GM12891 (cell line): Measurements from ENCODE around the gene ABCA6.

Source experiments
- DNase-seq: peaks from one replicate; pipeline ENCODE4 v3.0.0; 2011; ENCODE audit warnings: low spot score; ENCODE audit not compliant: insufficient read length
- FAIRE-seq: peaks from 2 replicates; lab custom pipeline; 2011; peaks lifted over from hg19 to GRCh38; lab: Jason Lieb, UNC
- PAX5 ChIP-seq: IDR thresholded peaks from 2 replicates; pipeline ENCODE4 v1.6.1; 2011; ENCODE audit warnings: low read length, moderate library complexity, mild to moderate bottlenecking; ENCODE audit not compliant: insufficient read depth, severe bottlenecking
- POLR2A ChIP-seq: IDR thresholded peaks from 2 replicates; pipeline ENCODE4 v1.6.1; 2011; ENCODE audit warnings: low read depth, low read length, control low read depth
- POLR2AphosphoS5 ChIP-seq: IDR thresholded peaks from 2 replicates; pipeline ENCODE4 v1.6.1; 2011; ENCODE audit warnings: low read depth, low read length, control low read depth
- POU2F2 ChIP-seq: IDR thresholded peaks from 2 replicates; pipeline ENCODE4 v1.6.1; 2011; ENCODE audit warnings: low read depth, mild to moderate bottlenecking, control low read depth, low read length, moderate library complexity
- SPI1 ChIP-seq: IDR thresholded peaks from 2 replicates; pipeline ENCODE4 v1.6.1; 2011; ENCODE audit warnings: low read depth, low read length, control low read depth
- TAF1 ChIP-seq: IDR thresholded peaks from 2 replicates; pipeline ENCODE4 v1.6.1; 2011; ENCODE audit warnings: low read depth, low read length, control low read depth

ABCA6 gene

GRCh38 chr17:69031839-69032238 is 109.9 kb downstream of the ABCA6 start:
- no peak for DNase-seq
- no peak for FAIRE-seq
- TF ChIP-seq POLR2AphosphoS5 (no peak), POLR2A (no peak), SPI1 (no peak), POU2F2 (no peak), PAX5 (no peak), TAF1 (no peak)

DNA sequence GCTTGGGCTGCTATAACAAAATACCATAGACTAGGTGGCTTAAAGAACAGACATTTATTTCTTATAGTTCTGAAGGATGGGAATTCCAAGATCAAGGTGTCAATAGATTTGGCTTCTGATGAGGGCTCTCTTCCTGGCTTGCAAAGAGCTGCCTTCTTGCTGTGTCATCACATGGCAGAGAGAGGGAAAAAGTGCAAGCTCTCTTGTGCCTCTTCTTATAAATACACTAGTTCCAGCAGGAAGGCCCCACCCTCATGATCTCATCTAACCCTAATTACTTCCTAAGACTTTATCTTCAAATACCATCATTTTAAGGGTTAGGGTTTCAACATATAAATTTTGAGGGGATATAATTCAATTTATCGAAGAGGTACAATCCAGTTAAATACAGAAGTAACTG is 111.5 kb downstream of the ABCA6 start:
- DNase-seq (no peak), FAIRE-seq (no peak)
- TF ChIP-seq TAF1 (no peak), SPI1 (no peak), POLR2A (no peak), POLR2AphosphoS5 (no peak), PAX5 (no peak), POU2F2 (no peak)
